H1 (cell line): ENCODE data around the gene DPYD. TPM values are rescaled to one million over a fixed set of nuclear protein-coding genes. Genes with fewer than 3 reads are reported as not detected.

Source experiments
- CTCF ChIA-PET: fragments of 300-600 bp; sonication (Branson Sonifier 250); formaldehyde crosslinking; loops from one replicate; lab custom pipeline; 2021; ENCODE audit not compliant: partially characterized antibody; lab: Charles Lee
- POLR2A ChIA-PET: fragments of 300-600 bp; sonication (Branson Sonifier 250); formaldehyde crosslinking; loops from one replicate; lab custom pipeline; 2021; ENCODE audit warnings: inconsistent platforms; ENCODE audit not compliant: partially characterized antibody; lab: Charles Lee
- DNase-seq, 2 experiments: peaks; one replicate each; pipeline versions ENCODE4 v3.0.0 to v3.0.0-alpha.2; 2010 to 2022; ENCODE audit warnings: low spot score in 2 of 2, low read depth in 1 of 2, mixed read lengths in 1 of 2
- FAIRE-seq: peaks from 2 replicates; lab custom pipeline; 2011; peaks lifted over from hg19 to GRCh38; lab: Jason Lieb, UNC
- H2AFZ ChIP-seq: 2 replicates; pipeline ENCODE4 v1.8.1; 2012; ENCODE audit warnings: low read length, inconsistent platforms
- H2AK5ac ChIP-seq: 2 replicates; pipeline ENCODE4 v1.6.1; 2013; ENCODE audit warnings: low read depth, low read length
- H2BK120ac ChIP-seq: replicated peaks from 2 replicates; pipeline ENCODE3; 2013; ENCODE audit warnings: low read depth, low read length, inconsistent platforms
- H2BK12ac ChIP-seq: 2 replicates; pipeline ENCODE4 v1.6.1; 2013; ENCODE audit warnings: low read depth, low read length
- H2BK15ac ChIP-seq: 2 replicates; pipeline ENCODE4 v1.6.1; 2013; ENCODE audit warnings: low read length
- H2BK20ac ChIP-seq: 2 replicates; pipeline ENCODE4 v1.6.1; 2013; ENCODE audit warnings: low read length
- H2BK5ac ChIP-seq: 2 replicates; pipeline ENCODE4 v1.6.1; 2013; ENCODE audit warnings: low read depth, low read length
- H3K14ac ChIP-seq: 2 replicates; pipeline ENCODE4 v1.6.1; 2013; ENCODE audit warnings: inconsistent platforms; ENCODE audit not compliant: insufficient read length
- H3K18ac ChIP-seq: 2 replicates; pipeline ENCODE4 v1.6.1; 2013; ENCODE audit warnings: low read length; ENCODE audit errors: extremely low read depth
- H3K23ac ChIP-seq: 2 replicates; pipeline ENCODE4 v1.6.1; 2013; ENCODE audit warnings: inconsistent platforms; ENCODE audit not compliant: insufficient read length
- H3K23me2 ChIP-seq: 2 replicates; pipeline ENCODE4 v1.6.1; 2013; ENCODE audit warnings: low read depth, low read length
- H3K27ac ChIP-seq: 2 replicates; pipeline ENCODE4 v1.6.1; 2011; ENCODE audit warnings: low read depth, low read length, inconsistent platforms
- H3K27me3 ChIP-seq, 4 experiments: replicated peaks in 1 of 4; 1 replicate in 1 of 4; 2 replicates in 3 of 4; pipeline versions ENCODE4 v1.6.1 to v1.8.1; 2011 to 2013; ENCODE audit warnings: low read length in 3 of 4, mild to moderate bottlenecking in 3 of 4, inconsistent platforms in 2 of 4, mixed read lengths in 2 of 4, moderate library complexity in 1 of 4; ENCODE audit not compliant: control insufficient read depth in 3 of 4, insufficient read depth in 3 of 4; ENCODE audit errors: extremely low read depth in 1 of 4
- H3K36me3 ChIP-seq, 4 experiments: 2 replicates each; pipeline versions ENCODE4 v1.6.1 to v1.8.1; 2011 to 2013; ENCODE audit warnings: mild to moderate bottlenecking in 4 of 4, low read length in 3 of 4, moderate library complexity in 2 of 4, control low read depth in 1 of 4, inconsistent platforms in 1 of 4; ENCODE audit not compliant: insufficient read depth in 4 of 4, control insufficient read depth in 2 of 4
- H3K4ac ChIP-seq: replicated peaks from 2 replicates; pipeline ENCODE3; 2013; ENCODE audit warnings: low read length, low read depth, mixed read lengths, inconsistent platforms; ENCODE audit not compliant: insufficient read length
- H3K4me1 ChIP-seq, 4 experiments: replicated peaks in 1 of 4; 1 replicate in 1 of 4; 2 replicates in 3 of 4; pipeline versions ENCODE4 v1.6.1 to v1.8.1; 2011 to 2013; ENCODE audit warnings: low read length in 3 of 4, inconsistent platforms in 2 of 4, mixed read lengths in 1 of 4; ENCODE audit not compliant: insufficient read depth in 4 of 4, control insufficient read depth in 3 of 4
- H3K4me2 ChIP-seq, 2 experiments: 2 replicates each; pipeline versions ENCODE4 v1.6.1 to v1.8.1; 2011 to 2013; ENCODE audit warnings: low read depth in 2 of 2, low read length in 2 of 2, control low read depth in 1 of 2, inconsistent platforms in 1 of 2, mild to moderate bottlenecking in 1 of 2; ENCODE audit not compliant: insufficient read depth in 1 of 2
- H3K4me3 ChIP-seq, 4 experiments: fragments of 200-600, 300-600 bp in 1 of 4; sonication (generic), shearing (Covaris generic), sonication (Bioruptor Twin) in 1 of 4; 2 replicates each; pipeline versions ENCODE4 v1.5.1 to v1.8.1; 2011 to 2016; ENCODE audit warnings: low read length in 4 of 4, low read depth in 3 of 4, control low read depth in 2 of 4, inconsistent platforms in 2 of 4, mild to moderate bottlenecking in 2 of 4, mixed read lengths in 1 of 4, moderate library complexity in 1 of 4; ENCODE audit not compliant: insufficient read depth in 2 of 4; ENCODE audit errors: extremely low read depth in 1 of 4
- H3K56ac ChIP-seq: replicated peaks from 2 replicates; pipeline ENCODE3; 2013; ENCODE audit warnings: low read depth, mild to moderate bottlenecking, mixed read lengths, low read length, inconsistent platforms; ENCODE audit not compliant: insufficient read length
- H3K79me1 ChIP-seq: 2 replicates; pipeline ENCODE4 v1.6.1; 2013; ENCODE audit warnings: low read depth, low read length, control low read depth
- H3K79me2 ChIP-seq, 2 experiments: 2 replicates each; pipeline versions ENCODE4 v1.6.1 to v1.8.1; 2012 to 2013; ENCODE audit warnings: low read length in 2 of 2, mild to moderate bottlenecking in 2 of 2, inconsistent platforms in 1 of 2; ENCODE audit not compliant: insufficient read depth in 2 of 2, control insufficient read depth in 1 of 2
- H3K9ac ChIP-seq, 4 experiments: replicated peaks in 1 of 4; 1 replicate in 1 of 4; 2 replicates in 3 of 4; pipeline versions ENCODE4 v1.6.1 to v1.8.1; 2011 to 2013; ENCODE audit warnings: low read depth in 3 of 4, low read length in 3 of 4, control low read depth in 2 of 4, mild to moderate bottlenecking in 2 of 4, moderate library complexity in 2 of 4, inconsistent platforms in 1 of 4; ENCODE audit errors: extremely low read depth in 1 of 4
- H3K9me3 ChIP-seq, 2 experiments: 2 replicates each; pipeline versions ENCODE4 v1.6.1 to v1.8.1; 2012 to 2013; ENCODE audit warnings: mild to moderate bottlenecking in 2 of 2, moderate library complexity in 2 of 2, control low read depth in 1 of 2, inconsistent platforms in 1 of 2, low read depth in 1 of 2, low read length in 1 of 2, mixed read lengths in 1 of 2; ENCODE audit not compliant: insufficient read depth in 2 of 2
- H4K20me1 ChIP-seq, 2 experiments: replicated peaks in 1 of 2; 2 replicates each; pipeline versions ENCODE3 to v1.8.1; 2011 to 2013; ENCODE audit warnings: inconsistent platforms in 2 of 2, low read length in 2 of 2, mild to moderate bottlenecking in 1 of 2; ENCODE audit not compliant: insufficient read depth in 2 of 2, control insufficient read depth in 1 of 2
- H4K5ac ChIP-seq: 2 replicates; pipeline ENCODE4 v1.6.1; 2013; ENCODE audit warnings: low read length, low read depth, mixed read lengths, inconsistent platforms; ENCODE audit not compliant: insufficient read length
- H4K8ac ChIP-seq: 2 replicates; pipeline ENCODE4 v1.8.0; 2013; ENCODE audit warnings: mild to moderate bottlenecking, moderate library complexity, low read length, inconsistent platforms; ENCODE audit not compliant: insufficient read depth; ENCODE audit errors: extremely low read depth
- H4K91ac ChIP-seq: replicated peaks from 2 replicates; pipeline ENCODE3; 2013; ENCODE audit warnings: low read length, mixed read lengths, inconsistent platforms; ENCODE audit not compliant: insufficient read length
- EGR1 ChIP-seq: IDR thresholded peaks from 2 replicates; pipeline ENCODE4 v1.6.1; 2011; ENCODE audit warnings: low read depth, low read length, borderline replicate concordance
- KDM5A ChIP-seq: fragments of 200-600 bp; IDR thresholded peaks from 2 replicates; pipeline ENCODE4 v1.7.1; 2012; ENCODE audit warnings: mild to moderate bottlenecking, low read length, inconsistent platforms, mixed read lengths
- WGBS, 2 experiments: shearing (Covaris generic) in 1 of 2; methylation state at CpG; one replicate each; pipeline versions ENCODE4 v1.1.6 to v1.1.7; 2013 to 2015; ENCODE audit warnings: low lambda C conversion rate in 2 of 2, mixed read lengths in 2 of 2, inconsistent platforms in 1 of 2, low coverage in 1 of 2, missing lambda C conversion rate in 1 of 2; ENCODE audit not compliant: insufficient replicate concordance in 2 of 2, insufficient coverage in 1 of 2, insufficient read length in 1 of 2; ENCODE audit errors: extremely low coverage in 1 of 2, missing lambda C conversion rate in 1 of 2; 5-methylcytosine and 5-hydroxymethylcytosine counted together
- polyA plus RNA-seq, 7 experiments: library from polyadenylated mRNA; depleted of rRNA in 3 of 7; stranded (reverse) in 5 of 7; unstranded in 2 of 7; fragments of >200 nt in 5 of 7; fragments of 200-250 nt in 2 of 7; gene quantifications; 1 replicate in 5 of 7; 2 replicates in 1 of 7; 4 replicates in 1 of 7; pipeline versions ENCODE4 v1.2.1 to v1.2.3, GENCODE V29; 2011 to 2013; ENCODE audit warnings: missing spikeins in 2 of 7, mixed read lengths in 2 of 7
- total RNA-seq: library from RNA; stranded (reverse); fragmentation: NEBNext Ultra II Directional; extraction: Animal tissue kit (Norgen Biotek cat#: 25700); gene quantifications from 2 replicates; pipeline ENCODE4 v1.2.1, GENCODE V29; 2021

The DPYD gene
- total and polyA plus RNA-seq, 2 of the 8 experiments (the other 6 are each of a cell fraction or from before 2014, with no cell fraction given): 0.29 to 0.73 TPM

DNA sequence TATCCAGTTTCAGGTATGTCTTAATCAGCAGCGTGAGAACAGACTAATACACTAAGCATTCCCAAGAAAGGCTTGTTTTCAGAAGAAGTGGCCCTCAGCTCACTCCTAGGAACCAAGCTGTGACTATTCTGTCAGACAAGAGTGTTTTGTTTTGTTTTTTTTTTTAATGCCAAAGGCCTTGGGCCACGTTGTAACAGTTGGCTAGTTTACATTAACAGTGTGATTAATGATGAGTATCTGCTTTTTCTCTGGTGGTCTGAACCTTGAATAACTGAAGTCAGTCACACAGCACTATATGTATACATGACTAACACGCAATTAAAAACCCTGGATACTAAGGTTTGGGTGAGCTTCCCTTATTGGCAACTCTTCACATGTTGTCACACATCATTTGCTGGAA lies 21.9 kb downstream of the DPYD start:
- Histone ChIP-seq H2BK12ac (no peak overlapping the region), H2BK15ac (no peak overlapping the region), H4K20me1 (no peaks in the 10 kb centered on the region), H3K27ac (no peak overlapping the region), H3K79me2 (no peaks in the 10 kb centered on the region), H3K23ac (no peak overlapping the region), H3K9ac (no peak overlapping the region), H2BK20ac (no peak overlapping the region), H2AK5ac (no peak overlapping the region), H3K4me2 (no peak overlapping the region), H4K91ac (no peak overlapping the region), H3K4me1 (no peaks in the 10 kb centered on the region), H2BK120ac (no peak overlapping the region), H3K9me3 (no peaks in the 10 kb centered on the region), H3K14ac (no peak overlapping the region), H3K27me3 (no peaks in the 10 kb centered on the region), H2AFZ (no peak overlapping the region), H2BK5ac (no peak overlapping the region), H3K56ac (no peak overlapping the region), H3K18ac (no peak overlapping the region), H3K4ac (no peak overlapping the region), H3K23me2 (no peaks in the 10 kb centered on the region), H3K36me3 (no peaks in the 10 kb centered on the region), H3K4me3 (no peak overlapping the region), H4K8ac (no peak overlapping the region), H4K5ac (no peak overlapping the region), H3K79me1 (no peaks in the 10 kb centered on the region)
- WGBS, 2 experiments: 77% methylated on average over 3 of the region's 3 CpGs; no CpG with 5 or more reads in 1 of the 2 experiments
- no peak for TF ChIP-seq EGR1
- no peak for TF ChIP-seq KDM5A
- FAIRE-seq: no peak
- CTCF ChIA-PET: no interaction called here
- POLR2A ChIA-PET: no interaction called here
- DNase-seq: no peak
